A549 treated with AZD9567 at 1 μM for 4 hours (cell line): ENCODE results near the gene GPT2. TPM values are rescaled to one million over a fixed set of nuclear protein-coding genes. Genes with fewer than 3 reads are reported as not detected.

Experiments
- total RNA-seq: library from RNA; stranded (reverse); fragments of 200-300 nt; extraction: Qiagen RNA extraction; gene quantifications from 5 replicates; pipeline ENCODE4 v1.2.3, GENCODE V29; 2022; ENCODE audit not compliant: insufficient read depth

The GPT2 gene, protein sequence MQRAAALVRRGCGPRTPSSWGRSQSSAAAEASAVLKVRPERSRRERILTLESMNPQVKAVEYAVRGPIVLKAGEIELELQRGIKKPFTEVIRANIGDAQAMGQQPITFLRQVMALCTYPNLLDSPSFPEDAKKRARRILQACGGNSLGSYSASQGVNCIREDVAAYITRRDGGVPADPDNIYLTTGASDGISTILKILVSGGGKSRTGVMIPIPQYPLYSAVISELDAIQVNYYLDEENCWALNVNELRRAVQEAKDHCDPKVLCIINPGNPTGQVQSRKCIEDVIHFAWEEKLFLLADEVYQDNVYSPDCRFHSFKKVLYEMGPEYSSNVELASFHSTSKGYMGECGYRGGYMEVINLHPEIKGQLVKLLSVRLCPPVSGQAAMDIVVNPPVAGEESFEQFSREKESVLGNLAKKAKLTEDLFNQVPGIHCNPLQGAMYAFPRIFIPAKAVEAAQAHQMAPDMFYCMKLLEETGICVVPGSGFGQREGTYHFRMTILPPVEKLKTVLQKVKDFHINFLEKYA
- 11.9 to 13.6 TPM (median 13.3 TPM) in 5 replicates for total RNA-seq

DNA sequence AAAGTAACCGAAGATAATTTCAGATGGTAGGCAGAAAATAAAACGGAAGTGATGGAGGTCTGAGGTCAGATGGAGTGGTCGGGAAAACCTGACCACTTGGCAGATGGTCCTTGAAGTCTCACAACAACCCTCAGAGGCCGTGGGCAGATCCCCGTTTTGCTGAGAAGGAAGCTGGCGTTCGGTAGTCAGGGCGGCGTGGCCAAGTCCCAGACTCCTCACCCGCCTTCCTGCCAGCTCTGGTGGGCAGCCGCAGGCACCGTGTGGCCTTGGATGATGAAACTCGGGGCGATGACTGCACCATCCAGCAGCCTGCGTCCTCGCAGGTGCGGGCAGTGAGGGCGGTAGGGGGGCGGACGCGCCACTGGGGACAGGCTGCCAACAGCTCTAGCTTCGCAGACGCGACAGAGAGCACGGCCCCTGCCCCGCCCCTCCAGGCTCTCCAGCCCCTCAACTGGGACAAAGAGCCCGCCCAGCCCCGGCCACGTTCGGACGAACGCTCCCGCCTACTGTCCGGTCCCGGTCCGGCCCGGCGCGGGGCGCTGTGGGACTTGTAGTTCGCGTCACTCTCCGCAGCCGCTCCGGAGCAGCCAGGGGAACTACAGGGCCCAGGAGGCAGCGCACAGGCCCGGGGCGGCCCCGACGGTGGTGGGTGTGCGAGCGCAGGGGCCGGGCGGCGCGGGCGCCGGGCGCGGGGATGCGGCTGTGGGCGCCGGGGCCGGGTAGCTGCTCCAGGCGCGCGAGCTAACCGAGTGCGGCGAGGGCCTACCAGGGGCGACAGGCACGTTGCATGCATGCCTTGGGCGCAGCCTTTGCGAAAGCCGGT, at the start of gene GPT2:
TSS of gene GPT2 (plus strand) at position 673 of the 823 bp plus-strand sequence. CDS start 354 bp downstream, outside the sequence.

DNA sequence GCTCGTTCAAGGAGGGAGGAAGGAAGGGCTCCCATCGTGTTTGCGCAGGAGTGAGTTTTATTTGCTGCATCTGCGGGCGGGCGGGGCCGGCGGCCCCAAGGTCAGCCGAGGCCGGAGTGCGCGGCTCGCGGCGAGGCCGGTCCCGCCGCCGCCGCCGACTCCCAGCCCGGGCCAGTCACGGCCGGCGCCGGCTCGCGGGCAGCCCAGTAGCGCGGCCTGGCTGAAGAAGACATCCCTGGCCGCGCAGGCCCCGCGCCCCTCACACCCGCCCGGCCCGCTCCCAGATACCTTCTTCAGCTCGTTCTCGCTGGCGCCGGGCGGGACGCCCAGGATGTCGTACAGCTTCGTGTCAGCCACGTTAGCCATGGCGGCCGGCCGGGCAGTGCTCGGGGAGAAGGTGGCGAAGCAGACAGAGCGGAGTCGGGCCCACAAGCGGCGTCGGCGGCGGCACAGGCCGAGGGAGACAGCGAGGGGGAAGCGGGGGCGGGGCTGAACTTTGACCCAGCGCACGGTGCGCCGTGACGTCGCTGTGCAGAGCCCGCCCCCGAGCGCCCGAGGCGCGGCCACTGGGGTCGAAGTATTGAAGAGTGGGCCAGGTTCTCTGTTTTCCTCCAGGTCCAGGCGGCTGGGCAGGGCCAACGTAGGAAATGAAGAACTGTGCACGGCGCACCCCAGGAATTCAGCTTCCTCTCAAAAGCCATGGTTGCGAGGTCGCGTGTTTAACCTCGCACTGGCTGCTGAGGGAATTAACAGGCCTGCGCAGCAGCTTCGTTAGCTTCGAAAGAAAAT, 89.2 kb downstream of the GPT2 start, which contains the start of gene DNAJA2:
TSS of gene DNAJA2 (minus strand) at position 468 of the 789 bp plus-strand sequence. CDS start at position 366, 102 bp downstream.

Other genes with a start within 250 kb of the GPT2 start
- gene VPS35, start 195.2 kb upstream of the GPT2 start, total RNA-seq = 78.9 to 124 TPM (median 81.6 TPM) in 5 replicates
- gene ORC6, start 194.7 kb upstream of the GPT2 start, total RNA-seq = 45.7 to 52.9 TPM (median 50.1 TPM) in 5 replicates
- gene MYLK3, start 136.0 kb upstream of the GPT2 start, total RNA-seq = 0.02 to 0.25 TPM (median 0.05 TPM) in 4 of 5 replicates, not detected in the other
- gene C16orf87, start 53.2 kb upstream of the GPT2 start, total RNA-seq = 5.7 to 17.1 TPM (median 7.5 TPM) in 5 replicates
- 65.7 to 79.3 TPM (median 70.7 TPM) in 5 replicates for gene DNAJA2, start 89.3 kb downstream of the GPT2 start, total RNA-seq